GM19023 (cell line): ENCODE results near the gene MTREX.
A peak's percentile ranks its signal among the peaks of the same experiment; 100 is the strongest.
"Not testable (repeated sequence)": the region's sequence is repeated elsewhere in the genome, so short reads cannot be mapped to it uniquely, and the experiment has no call there.

ENCODE experiments used
- ATAC-seq: cut with Tn5 transposase; IDR thresholded peaks from one replicate; pipeline ENCODE4 v1.9.1; 2021; ENCODE audit warnings: mild to moderate bottlenecking, moderate library complexity; ENCODE audit not compliant: unreplicated experiment

MTREX gene

DNA sequence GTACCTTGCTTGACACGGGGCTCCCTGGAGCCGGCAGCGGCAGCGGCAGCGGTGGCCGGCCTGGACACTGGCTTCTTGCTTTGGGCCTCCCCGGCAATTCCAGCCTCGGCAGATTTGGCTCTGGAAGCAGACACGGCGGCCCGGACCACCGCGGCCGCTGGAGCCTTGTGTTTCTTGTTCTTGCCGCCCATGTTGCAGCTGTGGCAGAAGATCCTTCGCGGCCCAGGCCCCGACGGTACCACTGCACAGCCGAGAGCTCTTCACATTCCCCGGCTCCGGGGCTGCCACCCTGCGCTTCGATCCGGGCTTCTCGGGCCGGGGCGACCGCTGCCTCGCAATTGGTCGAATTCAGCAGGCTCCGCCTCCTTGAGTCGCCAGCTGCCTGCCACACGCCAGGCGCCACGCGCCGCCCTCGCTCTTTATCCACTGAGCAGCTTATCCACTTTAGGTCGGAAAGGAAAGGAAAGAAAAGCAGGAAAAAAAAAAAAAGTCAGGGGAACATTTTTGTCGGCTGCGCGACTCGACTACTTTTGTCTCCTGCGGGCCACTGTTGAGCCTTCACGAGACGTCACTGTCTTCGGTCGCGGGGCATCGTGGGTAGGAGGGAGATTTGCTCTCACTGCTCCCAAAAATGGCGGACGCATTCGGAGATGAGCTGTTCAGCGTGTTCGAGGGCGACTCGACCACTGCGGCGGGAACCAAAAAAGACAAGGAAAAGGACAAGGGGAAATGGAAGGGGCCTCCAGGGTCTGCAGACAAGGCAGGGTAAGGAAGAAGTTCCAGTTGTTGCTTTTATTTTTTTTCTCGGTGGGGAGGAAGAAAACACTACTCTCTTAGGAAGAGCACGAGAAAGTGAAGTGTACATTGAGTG, at the start of gene MTREX, which contains the start of gene DHX29:
Gene MTREX, plus strand, starts transcription at position 607 of the 871 bp plus-strand sequence. Its CDS starts 25 bp downstream, at position 632.
Gene DHX29, minus strand, starts transcription at position 312 of the 871 bp plus-strand sequence. Its CDS starts 121 bp downstream, at position 191.
- ATAC-seq: peak; percentile 94

GRCh38 chr5:55258339-55258738, 49.5 kb upstream of the MTREX start:
- ATAC-seq: no peak

- ATAC-seq: no peak
Measured at GRCh38 chr5:55276771-55277170, 31.0 kb upstream of the MTREX start.

DNA sequence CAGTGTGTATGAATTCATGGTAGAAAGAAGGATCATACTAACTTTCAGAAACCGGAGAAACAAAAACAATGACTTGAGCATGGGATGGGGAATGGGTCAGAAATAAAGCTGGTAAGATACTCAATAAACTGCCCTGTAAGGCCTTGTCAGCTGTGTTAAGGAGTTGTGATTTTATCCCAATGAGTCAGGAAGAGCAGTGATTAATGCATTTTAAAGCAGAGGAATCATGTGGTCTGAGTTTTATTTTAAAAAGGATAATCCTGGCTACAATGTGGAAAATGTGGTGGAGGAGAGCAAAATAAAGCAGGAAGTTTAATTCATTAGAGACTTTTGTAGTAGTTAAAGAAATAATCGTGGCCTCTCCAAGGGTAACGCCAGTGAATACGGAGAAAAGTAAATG, 29.0 kb upstream of the MTREX start:
- no peak for ATAC-seq

GRCh38 chr5:55286411-55286933, 21.3 kb upstream of the MTREX start:
- ATAC-seq: no peak

DNA sequence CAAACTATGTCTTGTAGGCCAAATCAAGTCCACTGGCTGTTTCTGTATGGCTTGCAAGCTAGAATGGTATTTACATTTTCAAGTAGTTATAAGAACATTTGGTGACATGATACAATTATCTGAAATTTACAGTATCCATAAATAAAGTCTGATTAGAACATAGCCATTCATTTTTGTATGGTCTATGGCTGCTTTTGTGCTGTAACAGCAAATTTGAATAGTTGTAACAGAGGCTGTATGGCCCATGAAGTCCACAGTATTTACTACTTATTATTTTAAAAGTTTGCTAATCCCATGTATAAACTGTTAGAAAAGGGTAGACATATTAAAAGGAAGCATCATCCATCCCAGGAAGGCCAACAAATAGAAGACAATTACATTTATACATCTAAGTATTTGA, 18.0 kb upstream of the MTREX start:
- no peak for ATAC-seq

DNA sequence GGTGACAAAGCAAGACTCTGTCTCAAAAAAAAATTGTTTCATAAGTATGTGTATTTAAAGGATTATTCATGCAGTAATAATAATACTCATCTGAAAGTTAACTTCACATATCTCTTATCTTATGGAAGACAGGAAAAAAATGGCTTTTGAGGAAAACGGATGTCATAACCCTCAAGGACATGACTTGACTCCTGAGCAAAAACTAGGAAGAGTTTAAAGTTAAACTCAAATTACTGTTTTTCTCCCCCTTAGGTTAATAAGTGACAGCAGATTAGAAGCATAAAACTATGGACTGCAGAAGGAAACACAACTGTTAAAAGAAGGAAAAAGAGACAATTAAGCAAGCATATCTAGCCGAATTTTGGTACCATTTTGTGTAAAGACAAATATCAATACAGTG, 16.8 kb upstream of the MTREX start:
- no peak for ATAC-seq

GRCh38 chr5:55294935-55295334, 12.9 kb upstream of the MTREX start:
- ATAC-seq: no peak

DNA sequence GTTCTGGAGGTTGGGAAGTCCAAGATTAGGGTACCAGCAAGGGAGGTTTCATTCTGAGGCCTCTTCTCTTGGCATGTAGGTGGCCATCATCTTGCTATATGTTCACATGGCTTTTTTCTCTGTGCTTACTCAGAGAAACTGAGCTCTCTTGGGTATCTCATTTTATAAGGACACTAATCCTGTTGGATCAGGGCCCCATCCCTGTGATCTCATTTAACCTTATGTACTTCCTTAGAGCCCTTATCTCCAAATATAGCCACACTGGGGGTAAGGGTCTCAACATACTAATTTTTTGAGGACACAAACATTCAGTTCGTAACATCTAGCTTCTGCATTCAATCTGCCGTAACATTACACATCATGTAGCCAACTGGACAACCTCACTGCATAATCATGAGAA, 6.9 kb upstream of the MTREX start:
- no peak for ATAC-seq

DNA sequence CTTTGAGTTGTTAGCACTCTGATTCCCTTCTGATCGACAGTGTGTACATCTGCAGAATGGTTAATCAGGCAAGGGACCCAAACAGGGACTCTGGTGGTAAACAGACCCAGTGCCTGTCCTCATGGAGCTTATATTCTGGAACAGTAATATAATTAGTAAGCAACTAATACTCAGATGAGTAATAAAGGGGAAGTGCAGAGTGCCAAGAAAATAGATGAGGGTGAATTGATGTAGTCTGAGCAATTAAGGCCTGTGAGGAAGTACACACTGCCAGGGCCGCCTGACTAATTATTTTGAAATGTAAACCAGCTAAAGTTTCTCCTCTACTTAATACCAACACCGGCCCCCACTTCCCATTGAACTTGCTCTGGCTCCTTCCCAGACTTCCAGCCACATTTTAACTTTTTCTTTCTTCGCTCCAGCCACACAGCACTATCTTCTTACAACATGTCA, 4.5 kb upstream of the MTREX start:
- no peak for ATAC-seq

DNA sequence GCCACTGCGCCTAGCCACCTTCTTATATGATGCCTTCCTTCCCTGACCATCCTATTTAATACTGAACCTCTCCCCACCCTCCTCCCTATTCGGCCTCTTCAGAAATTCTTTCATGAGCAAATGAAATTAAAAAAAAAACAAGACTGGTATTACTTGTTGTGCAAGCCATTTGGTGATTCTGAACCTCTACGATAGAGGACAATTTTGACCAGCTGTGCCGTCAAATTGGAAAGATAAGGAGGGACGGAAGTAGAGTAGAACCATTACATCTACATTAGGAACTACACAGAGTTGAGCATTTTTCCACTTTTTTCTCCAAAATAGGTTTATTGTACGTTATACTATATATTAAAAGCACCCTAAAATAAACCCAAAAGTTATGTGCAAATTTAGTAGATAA, 3.2 kb upstream of the MTREX start:
- no peak for ATAC-seq

GRCh38 chr5:55305345-55305744, 2.4 kb upstream of the MTREX start:
- no peak for ATAC-seq

- no peak for ATAC-seq
Measured at GRCh38 chr5:55306641-55307382, 977 bp upstream of the MTREX start.

GRCh38 chr5:55308254-55308836, 556 bp downstream of the MTREX start:
- peak; percentile 14 for ATAC-seq

GRCh38 chr5:55313870-55314617, 6.3 kb downstream of the MTREX start:
- no peak for ATAC-seq

DNA sequence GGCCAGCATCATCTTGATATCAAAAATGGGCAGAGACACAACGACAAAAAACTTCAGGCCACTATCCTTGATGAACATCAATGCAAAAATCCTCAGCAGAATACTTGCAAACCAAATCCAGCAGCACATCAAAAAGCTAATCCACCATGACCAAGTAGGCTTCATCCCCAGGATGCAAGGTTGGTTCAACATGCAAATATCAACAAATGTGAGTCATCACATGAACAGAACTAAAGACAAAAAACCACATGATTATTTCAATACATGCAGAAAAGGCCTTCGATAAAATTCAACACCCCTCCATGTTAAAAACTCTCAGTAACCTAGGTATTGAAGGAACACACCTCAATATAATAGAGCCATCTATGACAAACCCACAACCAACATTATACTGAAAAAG, 8.5 kb downstream of the MTREX start:
- no peak for ATAC-seq

DNA sequence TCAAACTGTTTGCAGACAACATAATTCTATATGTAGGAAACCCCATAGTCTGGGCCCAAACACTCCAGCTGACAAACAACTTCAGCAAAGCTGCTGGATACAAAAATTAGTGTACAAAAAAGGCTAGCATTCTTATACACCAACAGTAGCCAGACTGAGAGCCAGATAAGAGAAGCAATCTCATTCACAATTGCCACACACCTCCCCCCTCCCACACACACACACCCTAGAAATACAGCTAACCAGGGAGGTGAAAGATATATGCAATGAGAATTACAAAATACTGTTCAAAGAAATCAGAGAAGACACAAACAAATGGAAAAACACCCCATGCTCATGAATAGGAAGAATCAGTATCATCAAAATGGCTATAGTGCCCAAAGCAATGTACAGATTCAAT, 9.0 kb downstream of the MTREX start:
- ATAC-seq: no peak

DNA sequence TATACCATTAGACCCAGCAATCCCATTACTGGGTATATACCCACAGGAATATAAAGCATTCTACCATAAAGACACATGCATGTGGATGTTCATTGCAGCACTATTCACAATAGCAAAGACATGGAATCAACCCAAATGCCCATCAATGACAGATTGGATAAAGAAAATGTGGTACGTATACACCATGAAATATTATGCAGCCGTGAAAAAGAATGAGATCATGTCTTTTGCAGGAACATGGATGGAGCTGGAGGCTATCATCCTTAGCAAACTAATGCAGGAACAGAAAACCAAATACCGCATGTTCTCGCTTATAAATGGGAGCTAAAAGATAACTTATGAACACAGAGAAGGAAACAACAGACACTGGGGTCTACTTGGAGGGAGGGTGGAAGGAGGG, 10.4 kb downstream of the MTREX start:
- not testable (repeated sequence) for ATAC-seq

DNA sequence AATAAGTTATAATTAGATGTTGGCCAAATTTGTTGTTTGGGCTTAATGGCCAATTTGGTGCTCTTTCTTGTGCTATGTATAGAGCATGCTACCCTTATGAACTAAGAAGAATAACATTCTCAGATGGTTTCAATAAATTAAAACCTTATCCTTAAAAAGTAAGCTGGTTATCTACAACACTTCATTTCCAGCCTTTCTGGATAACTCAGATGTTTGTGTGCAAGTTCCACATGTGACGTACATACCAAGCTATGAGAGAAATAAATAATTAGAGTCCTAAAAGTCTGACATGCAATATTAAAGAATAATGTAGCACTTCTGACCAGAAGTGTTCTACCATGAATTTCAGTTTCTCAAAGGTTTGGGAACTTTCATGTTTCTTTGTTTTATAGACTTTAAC, 11.7 kb downstream of the MTREX start:
- no peak for ATAC-seq

GRCh38 chr5:55320571-55320970, 12.8 kb downstream of the MTREX start:
- ATAC-seq: no peak

DNA sequence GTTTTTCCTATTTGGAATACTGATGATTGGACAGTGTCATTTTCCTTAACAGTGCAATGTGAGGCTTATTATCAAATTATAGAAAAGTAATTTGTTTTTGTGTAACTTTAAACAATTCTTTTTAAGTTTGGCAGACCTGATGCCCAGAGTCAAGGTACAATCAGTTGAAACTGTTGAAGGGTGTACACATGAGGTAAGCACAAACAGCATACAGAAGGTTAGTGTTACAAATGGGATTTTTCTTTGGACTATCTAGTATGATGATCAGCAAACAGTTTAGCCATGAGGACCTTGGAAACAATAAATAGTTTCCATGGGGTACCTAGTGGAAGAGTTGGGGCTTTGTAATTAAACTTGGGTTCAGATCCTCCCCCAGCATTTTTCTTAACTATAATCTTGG, 16.2 kb downstream of the MTREX start:
- ATAC-seq: no peak
